Measurements from ENCODE around the gene ANXA9. TPM values are rescaled to one million over a fixed set of nuclear protein-coding genes. Genes with fewer than 3 reads are reported as not detected.

ANXA9 gene
- total RNA-seq, 6 experiments from 2014 or later, result 0.28 to 0.55 (median 0.46) TPM

- H3K9me3 Mint-ChIP-seq, result no peaks in the 10 kb centered on the region
- H3K27me3 Mint-ChIP-seq (ENCODE audit: insufficient read depth), result peaks cover 3% of the 10 kb centered on the region
- no peak for TF ChIP-seq CTCF (IDR thresholded peaks at IDR 0.05)
- no peak within 1 kb of the TSS for H3K4me3 Mint-ChIP-seq
- H3K36me3 Mint-ChIP-seq (ENCODE audit: low read depth), result peaks cover 13% of the 10 kb centered on the region
- H3K4me1 Mint-ChIP-seq (ENCODE audit: low read depth), result peaks cover 11% of the 10 kb centered on the region
- H3K27ac Mint-ChIP-seq, result no peak within 1 kb of the TSS
- DNase-seq, result no peak
Observed at GRCh38 chr1:151036356-151036755, 54.3 kb downstream of the ANXA9 start, which contains the start of gene BNIPL. TSS of gene BNIPL (plus strand) at chr1:151036586. CDS start at chr1:151036726, 140 bp downstream.

- Mint-ChIP-seq H3K36me3 (ENCODE audit: low read depth) (peaks cover 13% of the 10 kb centered on the region), H3K9me3 (no peaks in the 10 kb centered on the region), H3K4me3 (no peak overlapping the region), H3K4me1 (ENCODE audit: low read depth) (peaks cover 11% of the 10 kb centered on the region), H3K27ac (no peak overlapping the region), H3K27me3 (ENCODE audit: insufficient read depth) (peaks cover 3% of the 10 kb centered on the region)
- DNase-seq, result no peak
- TF ChIP-seq CTCF (IDR thresholded peaks at IDR 0.05), result no peak
Observed at GRCh38 chr1:151037032-151037431, 54.9 kb downstream of the ANXA9 start.

- DNase-seq, result no peak
- Mint-ChIP-seq H3K27ac (no peak overlapping the region), H3K4me3 (no peak overlapping the region), H3K36me3 (ENCODE audit: low read depth) (peaks cover 6% of the 10 kb centered on the region), H3K4me1 (ENCODE audit: low read depth) (peaks cover under 1% of the 10 kb centered on the region; the same call in 1 of the 2 replicates), H3K9me3 (no peaks in the 10 kb centered on the region), H3K27me3 (ENCODE audit: insufficient read depth) (peaks cover 3% of the 10 kb centered on the region)
- no peak for TF ChIP-seq CTCF (IDR thresholded peaks at IDR 0.05)
Observed at GRCh38 chr1:151039521-151039920, 57.4 kb downstream of the ANXA9 start.

- TF ChIP-seq CTCF (IDR thresholded peaks at IDR 0.05), result no peak
- no peak for DNase-seq
- H3K27me3 Mint-ChIP-seq (ENCODE audit: insufficient read depth), result no peaks in the 10 kb centered on the region; the same call in 1 of the 2 replicates
- peaks cover 15% of the 10 kb centered on the region for H3K4me1 Mint-ChIP-seq (ENCODE audit: low read depth)
- no peak overlapping the region for H3K27ac Mint-ChIP-seq
- no peaks in the 10 kb centered on the region for H3K36me3 Mint-ChIP-seq (ENCODE audit: low read depth)
- H3K9me3 Mint-ChIP-seq, result no peaks in the 10 kb centered on the region
- no peak overlapping the region for H3K4me3 Mint-ChIP-seq
Observed at GRCh38 chr1:151043163-151043562, 61.1 kb downstream of the ANXA9 start.

Other genes with a start within 250 kb of the ANXA9 start
- under 1 TPM in 5 of 6 experiments, not detected in 1; 0.14 to 0.77 (median 0.31) TPM for gene CTSS, start 216.5 kb upstream of the ANXA9 start, total RNA-seq (2021; fragmentation: NEBNext Ultra II Directional; extraction: Animal tissue kit (Norgen Biotek cat#: 25700))
- gene CTSK, start 174.0 kb upstream of the ANXA9 start, total RNA-seq (2021; fragmentation: NEBNext Ultra II Directional; extraction: Animal tissue kit (Norgen Biotek cat#: 25700)), result 100 to 1,000 TPM in 4 of 6 experiments, 10 to 100 TPM in 1, 1 to 10 TPM in 1; 8.5 to 104 (median 101) TPM
- gene ARNT, start 105.7 kb upstream of the ANXA9 start, total RNA-seq (2021; fragmentation: NEBNext Ultra II Directional; extraction: Animal tissue kit (Norgen Biotek cat#: 25700)), result 10 to 100 TPM; 21.7 to 28.0 (median 25.2) TPM
- gene CTXND2, start 95.2 kb upstream of the ANXA9 start, total RNA-seq (2021; fragmentation: NEBNext Ultra II Directional; extraction: Animal tissue kit (Norgen Biotek cat#: 25700)), result not detected
- 10 to 100 TPM; 21.0 to 25.7 (median 23.4) TPM for gene SETDB1, start 55.9 kb upstream of the ANXA9 start, total RNA-seq (2021; fragmentation: NEBNext Ultra II Directional; extraction: Animal tissue kit (Norgen Biotek cat#: 25700))
- gene CERS2, start 7.5 kb upstream of the ANXA9 start, total RNA-seq (2021; fragmentation: NEBNext Ultra II Directional; extraction: Animal tissue kit (Norgen Biotek cat#: 25700)), result 100 to 1,000 TPM; 189 to 305 (median 255) TPM
- gene MINDY1, start 24.6 kb downstream of the ANXA9 start, total RNA-seq (2021; fragmentation: NEBNext Ultra II Directional; extraction: Animal tissue kit (Norgen Biotek cat#: 25700)), result 10 to 100 TPM in 1 of 6 experiments, 1 to 10 TPM in 5; 8.3 to 11.9 (median 9.0) TPM
- gene PRUNE1, start 26.2 kb downstream of the ANXA9 start, total RNA-seq (2021; fragmentation: NEBNext Ultra II Directional; extraction: Animal tissue kit (Norgen Biotek cat#: 25700)), result 10 to 100 TPM in 1 of 6 experiments, 1 to 10 TPM in 5; 6.6 to 10.0 (median 7.7) TPM
- under 1 TPM in 5 of 6 experiments, not detected in 1; 0.06 to 0.31 (median 0.12) TPM for gene BNIPL, start 54.3 kb downstream of the ANXA9 start, total RNA-seq (2021; fragmentation: NEBNext Ultra II Directional; extraction: Animal tissue kit (Norgen Biotek cat#: 25700))
- 1 to 10 TPM; 3.0 to 6.6 (median 4.6) TPM for gene C1orf56, start 65.5 kb downstream of the ANXA9 start, total RNA-seq (2021; fragmentation: NEBNext Ultra II Directional; extraction: Animal tissue kit (Norgen Biotek cat#: 25700))
- gene CDC42SE1, start 77.3 kb downstream of the ANXA9 start, total RNA-seq (2021; fragmentation: NEBNext Ultra II Directional; extraction: Animal tissue kit (Norgen Biotek cat#: 25700)), result 10 to 100 TPM; 63.2 to 75.1 (median 68.3) TPM
- 10 to 100 TPM in 4 of 6 experiments, 1 to 10 TPM in 2; 9.3 to 11.7 (median 10.8) TPM for gene MLLT11, start 78.1 kb downstream of the ANXA9 start, total RNA-seq (2021; fragmentation: NEBNext Ultra II Directional; extraction: Animal tissue kit (Norgen Biotek cat#: 25700))
- 10 to 100 TPM; 10.6 to 12.2 (median 11.5) TPM for gene GABPB2, start 88.5 kb downstream of the ANXA9 start, total RNA-seq (2021; fragmentation: NEBNext Ultra II Directional; extraction: Animal tissue kit (Norgen Biotek cat#: 25700))
- gene SEMA6C, start 164.3 kb downstream of the ANXA9 start, total RNA-seq (2021; fragmentation: NEBNext Ultra II Directional; extraction: Animal tissue kit (Norgen Biotek cat#: 25700)), result 1 to 10 TPM in 5 of 6 experiments, under 1 TPM in 1; 0.94 to 1.5 (median 1.4) TPM
- not detected for gene TNFAIP8L2, start 174.4 kb downstream of the ANXA9 start, total RNA-seq (2021; fragmentation: NEBNext Ultra II Directional; extraction: Animal tissue kit (Norgen Biotek cat#: 25700))
- gene LYSMD1, start 183.6 kb downstream of the ANXA9 start, total RNA-seq (2021; fragmentation: NEBNext Ultra II Directional; extraction: Animal tissue kit (Norgen Biotek cat#: 25700)), result 1 to 10 TPM; 5.0 to 6.6 (median 6.0) TPM
- gene SCNM1, start 183.9 kb downstream of the ANXA9 start, total RNA-seq (2021; fragmentation: NEBNext Ultra II Directional; extraction: Animal tissue kit (Norgen Biotek cat#: 25700)), result 10 to 100 TPM; 38.4 to 45.7 (median 41.5) TPM
- gene TMOD4, start 193.7 kb downstream of the ANXA9 start, total RNA-seq (2021; fragmentation: NEBNext Ultra II Directional; extraction: Animal tissue kit (Norgen Biotek cat#: 25700)), result 1 to 10 TPM in 1 of 6 experiments, under 1 TPM in 2, not detected in 3; 0.40 to 1.1 (median 0.99) TPM
- gene VPS72, start 207.9 kb downstream of the ANXA9 start, total RNA-seq (2021; fragmentation: NEBNext Ultra II Directional; extraction: Animal tissue kit (Norgen Biotek cat#: 25700)), result 10 to 100 TPM; 57.8 to 87.4 (median 73.9) TPM
- gene PIP5K1A, start 216.3 kb downstream of the ANXA9 start, total RNA-seq (2021; fragmentation: NEBNext Ultra II Directional; extraction: Animal tissue kit (Norgen Biotek cat#: 25700)), result 10 to 100 TPM; 85.4 to 98.6 (median 90.6) TPM